ENCODE measurements around the gene SLC22A23. TPM values are rescaled to one million over a fixed set of nuclear protein-coding genes. Genes with fewer than 3 reads are reported as not detected.

SLC22A23 gene
- total and polyA plus RNA-seq, 4 donors: 4.9 to 45.4 (median 19.7) TPM

- Histone ChIP-seq H3K27ac (ENCODE audit: low read depth in 1 of 2, low read length in 2 of 2) (no peak overlapping the region), H3K27me3 (ENCODE audit: control insufficient read depth in 4 of 4, insufficient read depth in 4 of 4, low read length in 3 of 4) (peaks cover 0 to 6% (median 4%) of the 10 kb centered on the region in 4 donors), H3K36me3 (ENCODE audit: control insufficient read depth in 4 of 4, insufficient read depth in 3 of 4, low read depth in 1 of 4, low read length in 3 of 4) (peaks cover 0 to 2% (median 0%) of the 10 kb centered on the region in 4 donors), H3K9ac (ENCODE audit: low read depth in 1 of 2, low read length in 2 of 2) (no peak overlapping the region), H3K4me3 (ENCODE audit: low read depth in 1 of 3, low read length in 3 of 3) (no peak overlapping the region), H3K9me3 (ENCODE audit: control insufficient read depth in 4 of 4, low read length in 3 of 4) (no peaks in the 10 kb centered on the region), H3K4me1 (ENCODE audit: control insufficient read depth in 4 of 4, insufficient read depth in 4 of 4, low read length in 3 of 4) (peaks cover 8 to 12% (median 11%) of the 10 kb centered on the region in 4 donors)
- TF ChIP-seq REST (IDR thresholded peaks at IDR 0.05) (no peak), JUND (IDR thresholded peaks at IDR 0.05) (no peak), ATF3 (IDR thresholded peaks at IDR 0.05) (no peak), EGR1 (IDR thresholded peaks at IDR 0.05; ENCODE audit: low read depth in 2 of 2) (no peak), FOXA1 (IDR thresholded peaks at IDR 0.05) (no peak), MAX (IDR thresholded peaks at IDR 0.05) (no peak), TAF1 (conservative IDR thresholded peaks at IDR 0.05) (no peak)
- DNase-seq (ENCODE audit: low spot score): no peak
- 85% methylated on average over 4 of the region's 4 CpGs for WGBS
These were observed 234.3 kb downstream of the SLC22A23 start for GRCh38 chr6:3222506-3223038.

GRCh38 chr6:3221578-3221977 lies 235.3 kb downstream of the SLC22A23 start:
- 95% methylated on average over 4 of the region's 4 CpGs for WGBS
- H3K9ac ChIP-seq (ENCODE audit: low read depth in 1 of 2, low read length in 2 of 2): no peak overlapping the region
- peaks cover 0 to 5% (median 2%) of the 10 kb centered on the region in 4 donors for H3K27me3 ChIP-seq (ENCODE audit: control insufficient read depth in 4 of 4, insufficient read depth in 4 of 4, low read length in 3 of 4)
- DNase-seq (ENCODE audit: low spot score): no peak
- H3K36me3 ChIP-seq (ENCODE audit: control insufficient read depth in 4 of 4, insufficient read depth in 3 of 4, low read depth in 1 of 4, low read length in 3 of 4): peaks cover 0 to 2% (median 0%) of the 10 kb centered on the region in 4 donors
- H3K4me1 ChIP-seq (ENCODE audit: control insufficient read depth in 4 of 4, insufficient read depth in 4 of 4, low read length in 3 of 4): peaks cover 0 to 2% (median under 1%) of the 10 kb centered on the region in 4 donors
- no peak overlapping the region for H3K27ac ChIP-seq (ENCODE audit: low read depth in 1 of 2, low read length in 2 of 2)
- TF ChIP-seq SP1 (IDR thresholded peaks at IDR 0.05) (no peak), ATF3 (IDR thresholded peaks at IDR 0.05) (no peak), FOXA1 (IDR thresholded peaks at IDR 0.05) (no peak), MAX (IDR thresholded peaks at IDR 0.05) (no peak), RAD21 (IDR thresholded peaks at IDR 0.05) (no peak), YY1 (IDR thresholded peaks at IDR 0.05) (no peak), HNF4A (conservative IDR thresholded peaks at IDR 0.05) (no peak), FOXA2 (IDR thresholded peaks at IDR 0.05) (no peak), NR2F2 (IDR thresholded peaks at IDR 0.05) (no peak), REST (IDR thresholded peaks at IDR 0.05) (no peak), EGR1 (IDR thresholded peaks at IDR 0.05; ENCODE audit: low read depth in 2 of 2) (no peak), ZBTB33 (IDR thresholded peaks at IDR 0.05) (no peak)
- H3K4me3 ChIP-seq (ENCODE audit: low read depth in 1 of 3, low read length in 3 of 3): no peak overlapping the region
- H3K9me3 ChIP-seq (ENCODE audit: control insufficient read depth in 4 of 4, low read length in 3 of 4): no peaks in the 10 kb centered on the region
